Neural cell (in vitro differentiated cells): ENCODE data around the gene KRTAP10-10.

Experiments
- EP300 ChIP-seq: fragments of 450-650 bp; conservative IDR thresholded peaks from 2 replicates; pipeline ENCODE4 v1.6.1; 2014; ENCODE audit warnings: antibody characterized with exemption, mild to moderate bottlenecking, moderate library complexity; ENCODE audit not compliant: poor library complexity, severe bottlenecking
- EZH2 ChIP-seq: fragments of 200-600, 300-800 bp; shearing (Covaris generic), sonication (generic); IDR thresholded peaks from 2 replicates; pipeline ENCODE4 v1.6.1; 2014; ENCODE audit warnings: antibody characterized with exemption, low read length, borderline replicate concordance, mild to moderate bottlenecking; ENCODE audit not compliant: insufficient read depth, poor library complexity, severe bottlenecking
- SMC3 ChIP-seq: fragments of 450-650 bp; conservative IDR thresholded peaks from 2 replicates; pipeline ENCODE4 v1.6.1; 2014; ENCODE audit warnings: antibody characterized with exemption, mild to moderate bottlenecking, moderate library complexity; ENCODE audit not compliant: poor library complexity
- TF ChIP-seq, protein P1 (sequence below): fragments of 450-650 bp; IDR thresholded peaks from 2 replicates; pipeline ENCODE4 v1.5.1; 2014; ENCODE audit warnings: antibody characterized with exemption, mild to moderate bottlenecking, moderate library complexity; ENCODE audit not compliant: poor library complexity, severe bottlenecking

DNA sequence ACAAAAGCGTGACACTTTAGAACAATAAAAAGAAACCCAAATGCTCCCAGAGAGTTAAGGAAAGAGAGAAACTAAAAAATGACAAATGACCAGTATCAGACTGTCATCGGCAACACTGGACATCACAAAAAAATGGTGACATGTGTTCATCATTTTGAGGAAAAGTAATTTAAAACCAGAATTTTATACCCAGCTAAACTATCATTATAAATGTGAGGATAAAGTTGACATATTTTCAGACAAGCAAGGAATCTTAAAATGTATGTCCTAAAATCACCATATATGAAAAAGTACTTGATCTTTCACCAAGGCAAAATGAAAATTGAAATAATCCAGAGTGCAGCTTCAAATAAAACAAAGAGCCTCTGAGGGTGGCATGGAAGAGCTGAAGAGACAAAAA, 7.7 kb downstream of the KRTAP10-10 start:
- TF ChIP-seq, protein P1, sequence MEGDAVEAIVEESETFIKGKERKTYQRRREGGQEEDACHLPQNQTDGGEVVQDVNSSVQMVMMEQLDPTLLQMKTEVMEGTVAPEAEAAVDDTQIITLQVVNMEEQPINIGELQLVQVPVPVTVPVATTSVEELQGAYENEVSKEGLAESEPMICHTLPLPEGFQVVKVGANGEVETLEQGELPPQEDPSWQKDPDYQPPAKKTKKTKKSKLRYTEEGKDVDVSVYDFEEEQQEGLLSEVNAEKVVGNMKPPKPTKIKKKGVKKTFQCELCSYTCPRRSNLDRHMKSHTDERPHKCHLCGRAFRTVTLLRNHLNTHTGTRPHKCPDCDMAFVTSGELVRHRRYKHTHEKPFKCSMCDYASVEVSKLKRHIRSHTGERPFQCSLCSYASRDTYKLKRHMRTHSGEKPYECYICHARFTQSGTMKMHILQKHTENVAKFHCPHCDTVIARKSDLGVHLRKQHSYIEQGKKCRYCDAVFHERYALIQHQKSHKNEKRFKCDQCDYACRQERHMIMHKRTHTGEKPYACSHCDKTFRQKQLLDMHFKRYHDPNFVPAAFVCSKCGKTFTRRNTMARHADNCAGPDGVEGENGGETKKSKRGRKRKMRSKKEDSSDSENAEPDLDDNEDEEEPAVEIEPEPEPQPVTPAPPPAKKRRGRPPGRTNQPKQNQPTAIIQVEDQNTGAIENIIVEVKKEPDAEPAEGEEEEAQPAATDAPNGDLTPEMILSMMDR: no peak
- TF ChIP-seq SMC3: no peak
- TF ChIP-seq EP300: no peak
- no peak for TF ChIP-seq EZH2
